OCI-LY1 (cell line): Measurements from ENCODE around the gene OXT.
"Not testable (repeated sequence)": the region's sequence is repeated elsewhere in the genome, so short reads cannot be mapped to it uniquely, and the experiment has no call there.

Source experiments
- H2AFZ ChIP-seq: fragments of 200-600 bp; sonication (generic), shearing (Covaris generic); 2 replicates; pipeline ENCODE4 v1.6.0; 2014; ENCODE audit warnings: antibody characterized with exemption, mild to moderate bottlenecking, low read length
- H3F3A ChIP-seq: fragments of 200-600 bp; sonication (generic), shearing (Covaris generic); 2 replicates; pipeline ENCODE4 v1.6.0; 2014; ENCODE audit warnings: mild to moderate bottlenecking, antibody characterized with exemption, low read length, moderate library complexity; ENCODE audit not compliant: insufficient read depth
- H3K27ac ChIP-seq: fragments of 200-600 bp; sonication (generic); 2 replicates; pipeline ENCODE4 v1.5.1; 2014; ENCODE audit warnings: low read length, mixed run types, mild to moderate bottlenecking, low read depth; ENCODE audit not compliant: poor library complexity, severe bottlenecking
- H3K27me3 ChIP-seq: fragments of 200-600 bp; sonication (generic); 2 replicates; pipeline ENCODE4 v1.6.0; 2014; ENCODE audit warnings: antibody characterized with exemption, mild to moderate bottlenecking, low read length, moderate library complexity; ENCODE audit not compliant: insufficient read depth
- H3K36me3 ChIP-seq: fragments of 200-600 bp; sonication (generic); 2 replicates; pipeline ENCODE4 v1.6.1; 2014; ENCODE audit warnings: mild to moderate bottlenecking, antibody characterized with exemption, low read length, moderate library complexity, mixed read lengths; ENCODE audit not compliant: insufficient read depth
- H3K4me1 ChIP-seq: fragments of 200-600 bp; sonication (generic); 2 replicates; pipeline ENCODE4 v1.5.1; 2014; ENCODE audit warnings: mild to moderate bottlenecking, low read length, moderate library complexity; ENCODE audit not compliant: insufficient read depth, severe bottlenecking
- H3K4me2 ChIP-seq: fragments of 200-600 bp; sonication (generic), shearing (Covaris generic); 2 replicates; pipeline ENCODE4 v1.6.1; 2014; ENCODE audit warnings: low read length
- H3K4me3 ChIP-seq: fragments of 200-600 bp; sonication (generic); 2 replicates; pipeline ENCODE4 v1.5.1; 2014; ENCODE audit warnings: low read length, low read depth, mild to moderate bottlenecking, mixed read lengths; ENCODE audit not compliant: poor library complexity, severe bottlenecking
- H3K79me2 ChIP-seq: fragments of 200-600 bp; shearing (Covaris generic); 2 replicates; pipeline ENCODE4 v1.6.1; 2016; ENCODE audit warnings: mixed run types, low read length, mixed read lengths; ENCODE audit not compliant: insufficient read depth
- H3K9ac ChIP-seq: fragments of 200-600 bp; sonication (generic), shearing (Covaris generic); 2 replicates; pipeline ENCODE4 v1.6.1; 2014; ENCODE audit warnings: mild to moderate bottlenecking, low read length, mixed read lengths
- H3K9me2 ChIP-seq: fragments of 200-600 bp; sonication (generic), shearing (Covaris generic); 2 replicates; pipeline ENCODE4 v1.6.1; 2014; ENCODE audit warnings: low read depth, mild to moderate bottlenecking, low read length, mixed read lengths
- H3K9me3 ChIP-seq: fragments of 200-600 bp; shearing (Covaris generic); 2 replicates; pipeline ENCODE4 v1.6.1; 2014; ENCODE audit warnings: low read length, mixed read lengths
- H4K20me1 ChIP-seq: fragments of 200-600 bp; sonication (generic), shearing (Covaris generic); 2 replicates; pipeline ENCODE4 v1.6.0; 2016; ENCODE audit warnings: mild to moderate bottlenecking, low read length; ENCODE audit not compliant: insufficient read depth
- EZH2 ChIP-seq: fragments of 200-600 bp; sonication (generic), shearing (Covaris generic); IDR thresholded peaks from 2 replicates; pipeline ENCODE4 v1.8.0; 2017; ENCODE audit warnings: borderline replicate concordance, mixed run types, mild to moderate bottlenecking, antibody characterized with exemption, low read length, moderate library complexity, mixed read lengths
- TF ChIP-seq, protein P1 (sequence below): fragments of 200-600 bp; sonication (generic), shearing (Covaris generic); IDR thresholded peaks from 2 replicates; pipeline ENCODE4 v1.5.1; 2017; ENCODE audit warnings: mild to moderate bottlenecking, antibody characterized with exemption, low read length, moderate library complexity, mixed read lengths

The OXT gene

DNA sequence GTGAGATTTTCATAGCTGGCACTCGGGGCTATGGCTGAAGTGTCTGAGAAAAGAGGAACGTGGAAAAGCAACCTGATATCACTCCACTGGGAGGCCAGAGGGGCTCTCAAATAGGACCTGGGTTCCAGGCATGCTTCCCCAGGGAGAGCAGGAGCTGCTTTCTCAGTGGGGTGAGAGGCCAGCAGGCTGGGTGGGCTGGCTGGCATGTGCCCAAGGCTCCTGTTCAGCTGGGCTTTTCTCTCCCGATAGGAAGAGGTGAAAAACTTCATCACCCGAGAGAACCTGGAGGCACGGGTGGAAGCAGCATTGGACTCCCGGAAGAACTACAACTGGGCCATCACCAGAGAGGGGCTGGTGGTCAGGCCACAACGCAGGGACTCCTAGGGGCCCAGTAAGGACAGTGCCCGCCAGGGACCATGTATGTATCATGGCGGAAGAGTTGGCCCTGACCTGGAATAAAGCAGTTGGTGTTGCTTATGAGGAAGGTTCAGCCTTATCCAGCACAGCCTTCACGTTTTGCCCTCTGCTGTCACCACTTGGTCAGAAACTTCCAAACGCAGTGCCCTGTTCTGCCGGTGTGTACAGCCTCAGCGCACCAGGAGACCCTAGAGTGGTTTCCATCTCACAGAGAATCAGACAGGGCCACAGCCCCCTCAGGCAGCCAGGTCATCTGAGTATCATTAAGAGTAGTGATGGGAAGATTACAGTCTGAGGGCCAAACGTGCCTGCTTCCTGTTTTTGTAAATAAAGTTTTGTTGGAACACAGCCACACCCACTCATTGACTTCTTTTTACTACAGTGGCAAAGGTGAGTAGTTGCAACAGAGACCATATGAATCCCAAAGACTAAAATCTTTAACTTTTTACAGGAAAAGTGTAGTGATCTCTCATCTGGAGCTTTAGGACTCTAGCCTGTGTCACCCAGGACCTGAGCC, 23.7 kb upstream of the OXT start:
- no peaks in the 10 kb centered on the region for H3K9me3 ChIP-seq
- H2AFZ ChIP-seq, result no peak overlapping the region
- peaks cover 19% of the 10 kb centered on the region for H3K4me1 ChIP-seq
- peak overlapping the region; percentile 81 for H3K4me3 ChIP-seq
- no peak for TF ChIP-seq EZH2
- TF ChIP-seq, protein P1, sequence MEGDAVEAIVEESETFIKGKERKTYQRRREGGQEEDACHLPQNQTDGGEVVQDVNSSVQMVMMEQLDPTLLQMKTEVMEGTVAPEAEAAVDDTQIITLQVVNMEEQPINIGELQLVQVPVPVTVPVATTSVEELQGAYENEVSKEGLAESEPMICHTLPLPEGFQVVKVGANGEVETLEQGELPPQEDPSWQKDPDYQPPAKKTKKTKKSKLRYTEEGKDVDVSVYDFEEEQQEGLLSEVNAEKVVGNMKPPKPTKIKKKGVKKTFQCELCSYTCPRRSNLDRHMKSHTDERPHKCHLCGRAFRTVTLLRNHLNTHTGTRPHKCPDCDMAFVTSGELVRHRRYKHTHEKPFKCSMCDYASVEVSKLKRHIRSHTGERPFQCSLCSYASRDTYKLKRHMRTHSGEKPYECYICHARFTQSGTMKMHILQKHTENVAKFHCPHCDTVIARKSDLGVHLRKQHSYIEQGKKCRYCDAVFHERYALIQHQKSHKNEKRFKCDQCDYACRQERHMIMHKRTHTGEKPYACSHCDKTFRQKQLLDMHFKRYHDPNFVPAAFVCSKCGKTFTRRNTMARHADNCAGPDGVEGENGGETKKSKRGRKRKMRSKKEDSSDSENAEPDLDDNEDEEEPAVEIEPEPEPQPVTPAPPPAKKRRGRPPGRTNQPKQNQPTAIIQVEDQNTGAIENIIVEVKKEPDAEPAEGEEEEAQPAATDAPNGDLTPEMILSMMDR, result no peak
- H3K9me2 ChIP-seq, result no peaks in the 10 kb centered on the region
- H3K4me2 ChIP-seq, result peak overlapping the region; percentile 86
- peaks cover 6% of the 10 kb centered on the region for H3F3A ChIP-seq
- H3K79me2 ChIP-seq, result peaks cover 5% of the 10 kb centered on the region; the same call in 1 of the 2 replicates
- H3K27me3 ChIP-seq, result no peaks in the 10 kb centered on the region
- H3K27ac ChIP-seq, result no peak overlapping the region
- peak overlapping the region; percentile 73; the same call in 1 of the 2 replicates for H3K9ac ChIP-seq
- H3K36me3 ChIP-seq, result peaks cover 34% of the 10 kb centered on the region
- H4K20me1 ChIP-seq, result no peaks in the 10 kb centered on the region

GRCh38 chr20:3051385-3052019, 19.9 kb upstream of the OXT start:
- Histone ChIP-seq H4K20me1 (no peaks in the 10 kb centered on the region), H3K9me2 (no peaks in the 10 kb centered on the region), H2AFZ (no peak overlapping the region), H3K9ac (no peak overlapping the region), H3K27me3 (no peaks in the 10 kb centered on the region), H3K9me3 (no peaks in the 10 kb centered on the region), H3K27ac (no peak overlapping the region), H3K4me3 (no peak overlapping the region), H3K79me2 (peaks cover 5% of the 10 kb centered on the region; the same call in 1 of the 2 replicates), H3K36me3 (peaks cover 34% of the 10 kb centered on the region), H3F3A (peaks cover 6% of the 10 kb centered on the region), H3K4me2 (no peak overlapping the region), H3K4me1 (peaks cover 12% of the 10 kb centered on the region)
- TF ChIP-seq, protein P1, result no peak
- TF ChIP-seq EZH2, result no peak

- H3K9ac ChIP-seq, result no peak overlapping the region
- no peak overlapping the region for H3K27ac ChIP-seq
- no peak overlapping the region for H3K4me2 ChIP-seq
- no peaks in the 10 kb centered on the region for H3K9me2 ChIP-seq
- no peaks in the 10 kb centered on the region for H3K4me1 ChIP-seq
- H3K4me3 ChIP-seq, result no peak overlapping the region
- H3K9me3 ChIP-seq, result no peaks in the 10 kb centered on the region
- no peaks in the 10 kb centered on the region for H3K36me3 ChIP-seq
- H3K79me2 ChIP-seq, result no peaks in the 10 kb centered on the region
- no peaks in the 10 kb centered on the region for H3K27me3 ChIP-seq
- TF ChIP-seq, protein P1, result no peak
- TF ChIP-seq EZH2, result no peak
- H2AFZ ChIP-seq, result no peak overlapping the region
- H4K20me1 ChIP-seq, result no peaks in the 10 kb centered on the region
- no peaks in the 10 kb centered on the region for H3F3A ChIP-seq
Measured at GRCh38 chr20:3059489-3059888, 11.9 kb upstream of the OXT start.

DNA sequence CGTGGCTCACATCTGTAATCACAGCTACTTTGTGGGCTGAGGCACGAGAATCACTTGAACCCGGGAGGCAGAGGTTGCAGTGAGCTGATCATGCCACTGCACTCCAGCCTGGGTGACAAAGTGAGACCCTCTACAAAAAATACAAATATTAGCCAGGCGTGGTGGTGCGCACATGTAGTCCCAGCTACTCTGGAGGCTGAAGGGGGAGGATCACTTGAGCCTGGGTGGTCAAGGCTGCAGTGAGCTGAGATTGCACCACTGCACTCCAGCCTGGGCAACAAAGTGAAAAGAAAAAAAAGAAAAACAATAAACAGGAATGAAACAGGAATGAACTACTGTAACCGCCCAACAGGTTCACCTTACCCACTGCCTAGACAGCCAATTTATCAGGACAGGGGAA, 7.3 kb upstream of the OXT start:
- H2AFZ ChIP-seq, H3K27ac ChIP-seq, H3K4me1 ChIP-seq, H3K4me2 ChIP-seq, H4K20me1 ChIP-seq, H3K9me2 ChIP-seq, H3F3A ChIP-seq, H3K4me3 ChIP-seq, H3K9me3 ChIP-seq, H3K36me3 ChIP-seq, H3K27me3 ChIP-seq, H3K9ac ChIP-seq, H3K79me2 ChIP-seq: not testable (repeated sequence)
